Neural cell (in vitro differentiated cells): Measurements from ENCODE around the gene NDC1. TPM values are rescaled to one million over a fixed set of nuclear protein-coding genes. Genes with fewer than 3 reads are reported as not detected.

ENCODE experiments used
- H2AFZ ChIP-seq: fragments of 200-600, 300-800 bp; sonication (generic), shearing (Covaris generic); 2 replicates; pipeline ENCODE4 v1.6.0; 2014; ENCODE audit warnings: low read depth, mild to moderate bottlenecking, antibody characterized with exemption, low read length, moderate library complexity
- H3F3A ChIP-seq: fragments of 200-600 bp; shearing (Covaris generic); 2 replicates; pipeline ENCODE4 v1.6.1; 2016; ENCODE audit warnings: mild to moderate bottlenecking, moderate library complexity, mixed read lengths, antibody characterized with exemption, low read length; ENCODE audit not compliant: insufficient read depth, poor library complexity, severe bottlenecking
- H3K27ac ChIP-seq: fragments of 200-600, 300-800 bp; sonication (generic), shearing (Covaris generic); 2 replicates; pipeline ENCODE4 v1.5.1; 2014; ENCODE audit warnings: mild to moderate bottlenecking, low read length, moderate library complexity
- H3K27me3 ChIP-seq: fragments of 300-800, 200-600 bp; sonication (generic), shearing (Covaris generic); 2 replicates; pipeline ENCODE4 v1.6.0; 2014; ENCODE audit warnings: mild to moderate bottlenecking, low read depth, low read length, moderate library complexity; ENCODE audit not compliant: insufficient read depth
- H3K36me3 ChIP-seq: fragments of 300-800, 200-600 bp; sonication (generic), shearing (Covaris generic); 2 replicates; pipeline ENCODE4 v1.5.1; 2014; ENCODE audit warnings: mild to moderate bottlenecking, antibody characterized with exemption, low read length, moderate library complexity; ENCODE audit not compliant: insufficient read depth
- H3K4me2 ChIP-seq: fragments of 300-800, 200-600 bp; sonication (generic), shearing (Covaris generic); 2 replicates; pipeline ENCODE4 v1.6.0; 2014; ENCODE audit warnings: mild to moderate bottlenecking, low read length
- H3K4me3 ChIP-seq: fragments of 300-800, 200-600 bp; sonication (generic), shearing (Covaris generic); 2 replicates; pipeline ENCODE4 v1.5.1; 2014; ENCODE audit warnings: mild to moderate bottlenecking, low read length, moderate library complexity
- H3K79me2 ChIP-seq: fragments of 200-600 bp; shearing (Covaris generic); replicated peaks from 2 replicates; pipeline ENCODE4 v1.6.0; 2014; ENCODE audit warnings: mild to moderate bottlenecking, low read length, moderate library complexity; ENCODE audit not compliant: insufficient read depth
- H3K9ac ChIP-seq: fragments of 300-800, 200-600 bp; sonication (generic), shearing (Covaris generic); 2 replicates; pipeline ENCODE4 v1.6.1; 2016; ENCODE audit warnings: mild to moderate bottlenecking, low read length, mixed read lengths
- H3K9me2 ChIP-seq: fragments of 200-600 bp; shearing (Covaris generic); 2 replicates; pipeline ENCODE4 v1.6.1; 2016; ENCODE audit warnings: mild to moderate bottlenecking, low read length, mixed read lengths; ENCODE audit not compliant: insufficient read depth
- H3K9me3 ChIP-seq: fragments of 200-600, 300-800 bp; sonication (generic), shearing (Covaris generic); 2 replicates; pipeline ENCODE4 v1.6.1; 2016; ENCODE audit warnings: mild to moderate bottlenecking, mixed run types, low read length, moderate library complexity, mixed read lengths
- H4K20me1 ChIP-seq: fragments of 200-600 bp; shearing (Covaris generic); 2 replicates; pipeline ENCODE4 v1.6.1; 2016; ENCODE audit warnings: mild to moderate bottlenecking, mixed run types; ENCODE audit not compliant: insufficient read depth
- EP300 ChIP-seq: fragments of 450-650 bp; conservative IDR thresholded peaks from 2 replicates; pipeline ENCODE4 v1.6.1; 2014; ENCODE audit warnings: antibody characterized with exemption, mild to moderate bottlenecking, moderate library complexity; ENCODE audit not compliant: poor library complexity, severe bottlenecking
- EZH2 ChIP-seq: fragments of 200-600, 300-800 bp; shearing (Covaris generic), sonication (generic); IDR thresholded peaks from 2 replicates; pipeline ENCODE4 v1.6.1; 2014; ENCODE audit warnings: antibody characterized with exemption, low read length, borderline replicate concordance, mild to moderate bottlenecking; ENCODE audit not compliant: insufficient read depth, poor library complexity, severe bottlenecking
- MXI1 ChIP-seq: fragments of 450-650 bp; conservative IDR thresholded peaks from 2 replicates; pipeline ENCODE4 v1.6.1; 2014; ENCODE audit warnings: antibody characterized with exemption, mild to moderate bottlenecking; ENCODE audit not compliant: poor library complexity, severe bottlenecking
- POLR2AphosphoS5 ChIP-seq: IDR thresholded peaks from 2 replicates; pipeline ENCODE4 v1.6.1; 2012
- RAD21 ChIP-seq: fragments of 450-650 bp; conservative IDR thresholded peaks from 2 replicates; pipeline ENCODE4 v1.6.1; 2014; ENCODE audit warnings: antibody characterized with exemption, mild to moderate bottlenecking, moderate library complexity
- REST ChIP-seq: IDR thresholded peaks from 2 replicates; pipeline ENCODE4 v1.6.1; 2012; ENCODE audit warnings: borderline replicate concordance
- SMC3 ChIP-seq: fragments of 450-650 bp; conservative IDR thresholded peaks from 2 replicates; pipeline ENCODE4 v1.6.1; 2014; ENCODE audit warnings: antibody characterized with exemption, mild to moderate bottlenecking, moderate library complexity; ENCODE audit not compliant: poor library complexity
- TAF1 ChIP-seq: IDR thresholded peaks from 2 replicates; pipeline ENCODE4 v1.6.1; 2012; ENCODE audit warnings: low read depth
- polyA plus RNA-seq: library from polyadenylated mRNA; depleted of rRNA; stranded (reverse); fragments of >200 nt; gene quantifications from 2 replicates; pipeline ENCODE4 v1.2.3, GENCODE V29; 2014
- TF ChIP-seq, protein P1 (sequence below): fragments of 450-650 bp; IDR thresholded peaks from 2 replicates; pipeline ENCODE4 v1.5.1; 2014; ENCODE audit warnings: antibody characterized with exemption, mild to moderate bottlenecking, moderate library complexity; ENCODE audit not compliant: poor library complexity, severe bottlenecking

Gene NDC1
- polyA plus RNA-seq, 1 donor from 2014 or later = 18.0 TPM

- Histone ChIP-seq H3K79me2 (no peaks in the 10 kb centered on the region), H3K9ac (no peak overlapping the region), H3K27ac (no peak overlapping the region)
Observed at GRCh38 chr1:53726009-53726600, 112.0 kb downstream of the NDC1 start.

GRCh38 chr1:53725238-53725689, 112.8 kb downstream of the NDC1 start:
- Histone ChIP-seq H3K4me2 (no peak overlapping the region), H3K27ac (no peak overlapping the region), H3K36me3 (no peaks in the 10 kb centered on the region), H3K79me2 (no peaks in the 10 kb centered on the region), H3K9me2 (no peaks in the 10 kb centered on the region), H3K4me3 (no peak overlapping the region), H3K9ac (no peak overlapping the region), H3K9me3 (no peaks in the 10 kb centered on the region), H4K20me1 (no peaks in the 10 kb centered on the region), H3F3A (no peaks in the 10 kb centered on the region), H2AFZ (no peak overlapping the region), H3K27me3 (no peaks in the 10 kb centered on the region)
- TF ChIP-seq EP300 = no peak

More at GRCh38 chr1:53726009-53726600, 112.0 kb downstream of the NDC1 start:
- no peaks in the 10 kb centered on the region for H3K36me3 ChIP-seq
- no peak overlapping the region for H3K4me2 ChIP-seq
- no peaks in the 10 kb centered on the region for H3K9me2 ChIP-seq
- H4K20me1 ChIP-seq = no peaks in the 10 kb centered on the region
- H3F3A ChIP-seq = no peaks in the 10 kb centered on the region
- no peaks in the 10 kb centered on the region for H3K9me3 ChIP-seq
- no peak overlapping the region for H2AFZ ChIP-seq
- no peaks in the 10 kb centered on the region for H3K27me3 ChIP-seq
- no peak overlapping the region for H3K4me3 ChIP-seq
- TF ChIP-seq RAD21 = no peak
- no peak for TF ChIP-seq EZH2
- no peak for TF ChIP-seq TAF1
- TF ChIP-seq SMC3 = no peak
- no peak for TF ChIP-seq POLR2AphosphoS5
- no peak for TF ChIP-seq MXI1
- TF ChIP-seq EP300 = no peak
- no peak for TF ChIP-seq REST
- TF ChIP-seq, protein P1, sequence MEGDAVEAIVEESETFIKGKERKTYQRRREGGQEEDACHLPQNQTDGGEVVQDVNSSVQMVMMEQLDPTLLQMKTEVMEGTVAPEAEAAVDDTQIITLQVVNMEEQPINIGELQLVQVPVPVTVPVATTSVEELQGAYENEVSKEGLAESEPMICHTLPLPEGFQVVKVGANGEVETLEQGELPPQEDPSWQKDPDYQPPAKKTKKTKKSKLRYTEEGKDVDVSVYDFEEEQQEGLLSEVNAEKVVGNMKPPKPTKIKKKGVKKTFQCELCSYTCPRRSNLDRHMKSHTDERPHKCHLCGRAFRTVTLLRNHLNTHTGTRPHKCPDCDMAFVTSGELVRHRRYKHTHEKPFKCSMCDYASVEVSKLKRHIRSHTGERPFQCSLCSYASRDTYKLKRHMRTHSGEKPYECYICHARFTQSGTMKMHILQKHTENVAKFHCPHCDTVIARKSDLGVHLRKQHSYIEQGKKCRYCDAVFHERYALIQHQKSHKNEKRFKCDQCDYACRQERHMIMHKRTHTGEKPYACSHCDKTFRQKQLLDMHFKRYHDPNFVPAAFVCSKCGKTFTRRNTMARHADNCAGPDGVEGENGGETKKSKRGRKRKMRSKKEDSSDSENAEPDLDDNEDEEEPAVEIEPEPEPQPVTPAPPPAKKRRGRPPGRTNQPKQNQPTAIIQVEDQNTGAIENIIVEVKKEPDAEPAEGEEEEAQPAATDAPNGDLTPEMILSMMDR = no peak

- Histone ChIP-seq H3K4me3 (no peak overlapping the region), H3K9ac (no peak overlapping the region), H4K20me1 (no peaks in the 10 kb centered on the region), H2AFZ (no peak overlapping the region), H3K27me3 (no peaks in the 10 kb centered on the region), H3K9me2 (no peaks in the 10 kb centered on the region), H3K79me2 (no peaks in the 10 kb centered on the region), H3F3A (no peaks in the 10 kb centered on the region), H3K9me3 (no peaks in the 10 kb centered on the region), H3K27ac (no peak overlapping the region), H3K36me3 (no peaks in the 10 kb centered on the region), H3K4me2 (no peak overlapping the region)
- TF ChIP-seq REST (no peak), SMC3 (no peak), MXI1 (no peak), POLR2AphosphoS5 (no peak), RAD21 (no peak), EZH2 (no peak), EP300 (no peak), TAF1 (no peak)
- TF ChIP-seq, protein P1 = no peak
Observed at GRCh38 chr1:53722025-53722424, 116.1 kb downstream of the NDC1 start.
